Prostate gland (tissue), 2 donors: Measurements from ENCODE around the gene B9D2. TPM values are rescaled to one million over a fixed set of nuclear protein-coding genes. Genes with fewer than 3 reads are reported as not detected.

ENCODE experiments used
- total RNA-seq, 2 donors: library from RNA; depleted of rRNA; stranded (reverse); fragments of >200 nt; gene quantifications; one replicate each; pipeline ENCODE4 v1.1.0, GENCODE V29; 2016

B9D2 gene
- total RNA-seq, 2 donors from 2014 or later: 10.7 to 17.1 TPM

Other genes starting within 250 kb of the B9D2 start
- 1 to 10 TPM in 1 of 2 donors, not detected in 1; 7.3 TPM for gene CYP2F1, start 249.7 kb downstream of the B9D2 start, total RNA-seq
- 1 to 10 TPM; 1.1 to 4.2 TPM for gene CYP2S1, start 170.9 kb downstream of the B9D2 start, total RNA-seq
- gene AXL, start 144.9 kb downstream of the B9D2 start, total RNA-seq: 100 to 1,000 TPM in 1 of 2 donors, 10 to 100 TPM in 1; 26.1 to 168 TPM
- 100 to 1,000 TPM; 133 to 183 TPM for gene HNRNPUL1, start 99.8 kb downstream of the B9D2 start, total RNA-seq
- gene CCDC97, start 54.0 kb downstream of the B9D2 start, total RNA-seq: 10 to 100 TPM; 21.0 to 34.4 TPM
- gene TGFB1, start 10.2 kb downstream of the B9D2 start, total RNA-seq: 10 to 100 TPM in 1 of 2 donors, 1 to 10 TPM in 1; 9.7 to 32.4 TPM
- 10 to 100 TPM; 15.7 to 19.7 TPM for gene TMEM91, start 12.4 kb upstream of the B9D2 start, total RNA-seq
- 10 to 100 TPM; 29.6 to 34.0 TPM for gene EXOSC5, start 33.2 kb upstream of the B9D2 start, total RNA-seq
- 10 to 100 TPM; 69.0 to 72.5 TPM for gene BCKDHA, start 33.7 kb upstream of the B9D2 start, total RNA-seq
- 10 to 100 TPM in 1 of 2 donors, 1 to 10 TPM in 1; 9.4 to 11.6 TPM for gene B3GNT8, start 63.2 kb upstream of the B9D2 start, total RNA-seq
- 10 to 100 TPM; 42.4 to 42.9 TPM for gene DMAC2, start 75.8 kb upstream of the B9D2 start, total RNA-seq
- gene ERICH4, start 79.0 kb upstream of the B9D2 start, total RNA-seq: not detected
- gene CEACAM21, start 212.0 kb upstream of the B9D2 start, total RNA-seq: 1 to 10 TPM in 1 of 2 donors, not detected in 1; 1.5 TPM